A549 treated with GW870086 at 1 μM for 4 hours (cell line): ENCODE data around the gene CFAP52. TPM values are rescaled to one million over a fixed set of nuclear protein-coding genes. Genes with fewer than 3 reads are reported as not detected.

Experiments
- total RNA-seq: library from RNA; stranded (reverse); fragments of 200-300 nt; extraction: Qiagen RNA extraction; gene quantifications from 5 replicates; pipeline ENCODE4 v1.2.3, GENCODE V29; 2022; ENCODE audit warnings: low read depth

Gene CFAP52, protein sequence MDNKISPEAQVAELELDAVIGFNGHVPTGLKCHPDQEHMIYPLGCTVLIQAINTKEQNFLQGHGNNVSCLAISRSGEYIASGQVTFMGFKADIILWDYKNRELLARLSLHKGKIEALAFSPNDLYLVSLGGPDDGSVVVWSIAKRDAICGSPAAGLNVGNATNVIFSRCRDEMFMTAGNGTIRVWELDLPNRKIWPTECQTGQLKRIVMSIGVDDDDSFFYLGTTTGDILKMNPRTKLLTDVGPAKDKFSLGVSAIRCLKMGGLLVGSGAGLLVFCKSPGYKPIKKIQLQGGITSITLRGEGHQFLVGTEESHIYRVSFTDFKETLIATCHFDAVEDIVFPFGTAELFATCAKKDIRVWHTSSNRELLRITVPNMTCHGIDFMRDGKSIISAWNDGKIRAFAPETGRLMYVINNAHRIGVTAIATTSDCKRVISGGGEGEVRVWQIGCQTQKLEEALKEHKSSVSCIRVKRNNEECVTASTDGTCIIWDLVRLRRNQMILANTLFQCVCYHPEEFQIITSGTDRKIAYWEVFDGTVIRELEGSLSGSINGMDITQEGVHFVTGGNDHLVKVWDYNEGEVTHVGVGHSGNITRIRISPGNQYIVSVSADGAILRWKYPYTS
- not detected in 5 replicates for total RNA-seq

DNA sequence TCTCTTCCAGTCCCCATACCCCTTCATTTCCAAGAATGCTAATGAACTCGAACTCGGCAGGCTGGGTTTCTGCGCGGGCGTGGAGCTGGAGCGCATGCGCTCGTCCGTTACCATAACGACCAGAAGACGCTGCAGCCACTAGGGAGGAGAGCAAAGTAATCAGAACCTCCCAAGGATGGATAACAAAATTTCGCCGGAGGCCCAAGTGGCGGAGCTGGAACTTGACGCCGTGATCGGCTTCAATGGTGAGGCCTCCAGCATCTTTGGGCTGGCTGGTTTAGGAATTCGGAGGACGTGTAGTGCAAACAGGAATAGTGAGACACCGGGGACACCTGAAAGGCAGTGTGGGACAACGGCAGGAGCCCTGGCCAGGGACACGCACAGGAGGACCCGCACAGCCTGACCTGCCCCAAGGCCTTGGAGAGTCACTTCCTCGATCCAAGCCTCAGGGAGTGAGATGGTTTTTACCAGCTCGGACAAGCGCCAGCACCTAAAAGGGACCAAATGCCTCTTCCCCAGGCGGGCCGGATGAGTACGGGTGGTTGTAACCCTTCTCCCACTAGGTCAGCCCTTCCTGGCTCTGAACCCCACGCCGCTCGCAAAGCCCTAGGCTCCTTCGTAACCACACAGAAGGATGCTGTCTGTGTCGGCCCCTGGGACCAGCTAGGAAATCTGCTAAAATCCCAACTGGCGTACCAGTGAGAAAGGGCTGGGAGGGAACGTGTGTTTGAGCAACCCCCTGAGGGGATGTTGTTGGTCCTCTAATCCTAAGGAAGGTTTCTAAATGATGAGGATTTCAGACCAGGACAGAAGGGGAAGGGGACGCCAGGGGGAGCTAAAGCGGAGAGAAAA lies at the start of gene CFAP52:
CFAP52 (plus strand) TSS at position 122 of the 852 bp plus-strand sequence; CDS start at position 176, 54 bp downstream.

DNA sequence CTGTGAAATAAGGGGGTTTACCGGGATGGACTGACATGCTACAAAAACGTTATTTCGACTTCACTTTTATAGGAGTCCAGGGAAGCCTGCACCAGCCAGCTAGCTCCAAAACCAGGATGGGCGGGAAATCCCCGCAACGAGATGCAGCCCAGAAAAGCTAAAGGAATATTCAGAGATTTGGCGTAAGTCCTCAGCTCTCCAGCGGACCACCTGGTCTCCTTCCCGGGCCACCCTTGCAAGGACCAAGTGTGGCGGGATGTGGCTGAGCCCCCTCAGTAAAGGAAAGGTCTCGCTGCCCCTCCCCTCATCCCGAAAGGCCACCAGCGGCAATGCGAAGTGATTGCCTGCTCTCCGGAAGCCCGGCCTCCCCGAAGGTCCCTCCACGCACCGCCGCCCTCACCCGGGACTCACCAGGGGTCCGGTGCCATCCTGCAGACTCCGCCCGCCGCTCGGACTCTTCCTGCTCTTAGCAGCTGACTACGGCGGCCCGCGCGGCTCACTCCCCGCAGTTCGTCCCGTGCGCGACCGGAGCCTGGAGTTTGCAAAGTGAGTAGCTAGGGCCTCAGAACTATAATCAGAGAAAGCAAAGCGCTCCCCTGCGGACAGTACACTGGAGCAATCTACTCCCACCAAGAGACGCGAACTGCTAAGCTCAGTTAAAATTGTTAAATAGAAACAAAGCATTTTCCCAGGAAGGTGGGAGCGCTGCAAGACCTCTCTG lies 901 bp upstream of the CFAP52 start, which contains the start of gene STX8:
STX8 (minus strand) TSS at position 440 of the 721 bp plus-strand sequence; CDS start at position 428, 12 bp downstream.

DNA sequence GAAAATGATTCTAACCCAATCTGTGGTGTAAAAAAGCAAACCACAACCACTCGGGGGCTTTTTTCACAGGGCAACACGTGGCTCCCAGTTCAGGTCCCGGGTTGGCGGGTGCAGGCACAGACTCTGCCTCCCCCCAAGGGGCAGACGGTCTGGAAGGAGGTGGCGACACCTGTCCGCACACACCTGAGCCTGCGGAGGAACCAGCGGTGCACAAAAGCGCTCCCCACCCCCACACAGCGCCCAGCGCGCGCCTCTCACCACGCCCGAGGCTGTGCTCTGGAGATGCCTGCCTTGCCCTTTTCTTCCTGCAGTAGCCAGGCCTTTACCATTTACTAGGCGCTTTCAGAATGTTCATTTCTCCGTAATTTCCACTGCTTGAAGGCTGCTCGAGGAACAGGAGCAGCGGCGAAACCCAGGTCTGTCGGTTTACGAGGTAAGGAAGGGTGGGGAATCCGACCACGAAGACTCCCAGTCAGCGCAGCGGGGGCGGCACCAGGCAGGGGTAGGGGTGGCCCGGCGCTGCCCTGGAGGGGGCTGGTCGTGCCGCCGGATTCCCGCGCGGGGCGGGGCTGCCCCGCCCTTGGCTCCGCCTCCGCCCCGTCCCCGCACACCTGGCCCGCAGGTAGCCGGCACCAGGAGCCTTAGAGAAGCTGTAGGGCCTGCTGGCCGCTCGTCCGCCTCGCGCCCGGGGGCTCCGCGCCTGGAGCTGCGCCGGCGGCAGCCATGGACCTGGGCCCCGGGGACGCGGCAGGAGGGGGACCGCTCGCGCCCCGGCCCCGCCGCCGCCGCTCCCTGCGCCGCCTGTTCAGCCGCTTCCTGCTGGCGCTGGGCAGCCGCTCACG lies 68.7 kb downstream of the CFAP52 start, which contains the start of gene USP43:
USP43 (plus strand) TSS at position 608 of the 842 bp plus-strand sequence; CDS start at position 724, 116 bp downstream.

Other genes with a start within 250 kb of the CFAP52 start
- 56.7 to 83.4 TPM (median 60.6 TPM) in 5 replicates for gene STX8, start 822 bp upstream of the CFAP52 start, total RNA-seq
- gene USP43, start 68.9 kb downstream of the CFAP52 start, total RNA-seq = 3.3 to 4.6 TPM (median 4.0 TPM) in 5 replicates
- not detected in 5 replicates for gene DHRS7C, start 214.9 kb downstream of the CFAP52 start, total RNA-seq
- not detected in 5 replicates for gene GSG1L2, start 245.4 kb downstream of the CFAP52 start, total RNA-seq
- gene GLP2R, start 249.3 kb downstream of the CFAP52 start, total RNA-seq = 6.3 to 15.4 TPM (median 9.8 TPM) in 5 replicates